ENCODE data around the gene LEPR. TPM values are rescaled to one million over a fixed set of nuclear protein-coding genes. Genes with fewer than 3 reads are reported as not detected.

LEPR gene
- total RNA-seq, 2 donors from 2014 or later: 4.2 to 5.6 TPM

GRCh38 chr1:65404941-65405340 is 15.5 kb upstream of the LEPR start:
- no peak for ATAC-seq
- DNase-seq: no peak
- intact Hi-C loops (cut with DNase I, micrococcal nuclease): no loop called here

GRCh38 chr1:65407877-65408276 is 12.6 kb upstream of the LEPR start:
- intact Hi-C loops (cut with DNase I, micrococcal nuclease): no loop called here
- ATAC-seq: peak; percentile 55
- DNase-seq: no peak

DNA sequence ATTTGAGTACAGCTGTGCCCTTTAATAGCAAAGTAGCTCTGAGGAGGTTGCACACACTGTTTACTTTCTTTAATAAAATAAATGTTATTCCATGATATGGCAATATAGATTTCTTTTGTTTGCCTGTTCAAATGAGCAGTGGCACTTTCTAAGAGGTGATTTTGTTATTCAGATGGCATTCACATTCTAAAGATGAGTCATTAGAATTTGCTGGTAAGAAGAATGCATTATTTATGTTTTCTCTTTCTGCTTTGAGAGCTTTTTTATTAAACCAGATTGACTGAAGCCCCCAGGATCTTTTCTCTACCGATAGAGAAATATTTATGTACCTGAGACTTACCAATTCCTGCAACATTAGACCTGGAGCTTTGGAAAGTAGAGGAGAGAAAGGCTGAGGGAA is 11.2 kb upstream of the LEPR start:
- ATAC-seq: no peak
- no peak for DNase-seq
- intact Hi-C loops (cut with DNase I, micrococcal nuclease): no loop called here

DNA sequence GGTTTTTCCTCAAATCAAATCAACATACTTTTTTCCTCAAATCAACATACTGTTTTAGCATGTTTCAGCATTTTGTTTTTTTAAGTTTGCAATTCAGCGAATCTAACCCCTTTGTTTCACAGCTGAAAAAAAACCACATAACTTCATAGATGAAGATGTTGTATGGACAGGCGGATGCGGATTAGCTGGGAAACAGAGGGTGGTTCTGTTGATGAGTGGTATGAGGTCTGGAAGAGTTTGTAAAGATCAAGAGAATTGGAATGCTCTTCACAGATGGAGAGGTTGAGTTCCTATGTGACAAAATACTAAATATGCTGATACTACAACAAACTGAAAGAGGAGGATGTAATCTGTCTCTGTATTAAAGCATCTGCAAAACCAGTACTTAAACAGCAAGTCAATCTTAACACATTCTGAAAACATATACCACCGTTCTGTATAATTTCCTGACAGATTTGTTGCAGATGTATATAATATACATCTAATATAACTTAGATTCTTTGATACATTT is 10.6 kb upstream of the LEPR start:
- no peak for DNase-seq
- intact Hi-C loops (cut with DNase I, micrococcal nuclease): no loop called here
- ATAC-seq: no peak

DNA sequence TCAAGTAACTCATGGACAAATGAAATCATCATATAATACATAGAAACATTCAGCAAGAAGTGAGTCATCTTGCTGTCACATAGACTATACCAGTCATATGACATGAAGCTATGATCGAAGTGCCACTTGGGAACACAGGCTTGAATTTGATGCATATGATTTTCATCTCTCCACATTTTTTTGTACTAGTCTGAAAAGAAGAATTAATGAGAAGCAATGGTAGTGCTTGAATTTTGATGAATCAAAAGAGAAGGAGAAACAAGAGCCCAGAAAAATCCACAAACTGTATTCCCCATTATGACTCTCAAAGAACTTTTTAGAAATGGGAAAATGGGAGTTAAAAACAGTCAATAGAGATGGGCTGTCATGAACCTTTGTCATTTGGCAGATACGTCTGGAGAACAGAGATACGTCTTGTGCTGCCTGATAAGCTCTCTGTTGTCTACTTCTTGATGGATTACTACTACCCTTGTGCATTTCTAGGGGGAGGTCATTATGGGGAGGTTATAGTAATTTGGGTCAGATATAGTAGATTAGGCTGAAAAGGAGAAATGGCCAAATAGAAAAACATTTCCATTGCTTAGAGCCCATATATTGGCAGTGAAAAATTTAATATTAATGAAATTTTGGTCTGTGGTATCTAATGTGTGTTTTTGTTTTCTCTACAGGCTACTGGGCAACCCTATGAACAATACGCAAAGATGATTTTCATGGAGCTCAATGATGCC is 8.0 kb upstream of the LEPR start:
- intact Hi-C loops (cut with DNase I, micrococcal nuclease): no loop called here
- ATAC-seq (no peak), DNase-seq (no peak)

- ATAC-seq (no peak), DNase-seq (no peak)
- intact Hi-C loops (cut with DNase I, micrococcal nuclease): no loop called here
Measured at GRCh38 chr1:65412984-65413375, 7.5 kb upstream of the LEPR start.

DNA sequence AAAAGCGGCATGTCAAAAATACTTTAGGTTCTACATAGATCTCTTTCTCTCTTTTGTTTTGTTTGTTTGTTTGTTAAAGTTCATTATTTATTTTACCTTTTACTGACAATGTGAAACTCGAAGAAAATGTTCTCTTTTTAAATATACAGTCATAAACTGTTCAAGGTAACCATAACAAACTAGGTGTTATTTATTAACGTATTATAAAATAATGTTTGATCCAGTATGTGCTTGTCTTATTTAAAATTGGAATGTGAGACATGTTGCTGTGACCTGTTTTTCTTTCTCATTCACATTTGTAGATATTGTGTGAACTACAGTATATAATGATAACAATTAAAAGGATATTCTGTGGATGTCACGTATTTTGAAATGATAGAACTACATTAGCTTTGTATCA is 5.9 kb upstream of the LEPR start:
- no peak for ATAC-seq
- no peak for DNase-seq
- intact Hi-C loops (cut with DNase I, micrococcal nuclease): no loop called here

DNA sequence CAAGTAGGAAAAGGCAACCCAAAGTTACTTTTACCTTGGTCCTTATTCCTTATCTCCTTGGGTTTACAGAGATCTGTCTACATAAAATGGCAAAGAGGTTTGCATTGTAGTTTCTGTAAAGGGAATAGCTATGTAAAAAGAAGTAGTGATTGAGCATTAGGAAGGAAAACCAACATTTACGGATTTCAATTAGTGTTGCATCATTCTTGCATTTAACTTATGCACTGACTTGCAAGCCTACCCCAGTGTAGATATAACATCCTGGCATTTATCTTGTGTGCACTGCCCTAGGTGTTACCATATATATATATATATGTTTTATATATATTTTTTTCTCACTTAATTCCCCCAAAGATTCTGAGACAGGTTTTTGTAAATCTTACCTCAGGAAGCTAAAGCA is 3.7 kb upstream of the LEPR start:
- no peak for DNase-seq
- ATAC-seq: no peak
- intact Hi-C loops (cut with DNase I, micrococcal nuclease): no loop called here

GRCh38 chr1:65417729-65418128 is 2.7 kb upstream of the LEPR start:
- ATAC-seq: no peak
- intact Hi-C loops (cut with DNase I, micrococcal nuclease): no loop called here
- DNase-seq: no peak

- DNase-seq: no peak
- intact Hi-C loops (cut with DNase I, micrococcal nuclease): no loop called here
- ATAC-seq: no peak
Measured at GRCh38 chr1:65418522-65419185, 1.8 kb upstream of the LEPR start.

GRCh38 chr1:65419681-65420589 is 533 bp upstream of the LEPR start:
- peak; percentile 99 for DNase-seq
- intact Hi-C loops (cut with DNase I, micrococcal nuclease): no loop called here
- ATAC-seq: peak; percentile 90

DNA sequence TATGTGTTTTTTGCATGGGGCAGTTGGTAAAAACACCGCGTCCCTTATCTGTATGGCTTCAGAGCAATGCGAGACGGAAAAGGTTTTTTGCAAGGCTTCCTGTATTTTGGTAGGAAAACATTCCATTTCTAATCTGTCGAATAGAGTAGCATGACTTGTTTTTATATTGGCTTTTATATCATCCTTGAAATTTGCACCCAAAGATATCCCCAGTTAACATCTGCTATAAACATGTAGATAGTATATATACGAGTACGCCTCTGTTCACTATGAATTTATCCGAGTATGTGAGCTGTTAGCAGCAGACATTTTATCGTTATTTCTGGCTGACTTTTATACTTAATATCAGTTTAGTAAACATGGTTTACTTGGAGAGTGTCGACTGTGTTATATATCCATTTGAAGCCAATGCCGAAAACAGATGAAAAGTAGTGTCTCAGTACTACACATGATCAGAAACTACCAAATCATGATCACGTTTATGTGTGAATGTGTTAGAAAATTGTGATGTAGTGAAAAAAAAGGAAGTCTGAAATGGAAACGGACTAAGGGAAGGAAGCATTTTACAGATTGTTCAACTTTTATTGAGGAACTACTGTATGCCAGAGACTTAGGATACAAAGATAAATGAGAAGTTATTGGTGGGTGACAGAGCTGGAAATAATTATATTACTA is 1.0 kb downstream of the LEPR start:
- DNase-seq (no peak), ATAC-seq (no peak)
- intact Hi-C loops (cut with DNase I, micrococcal nuclease): no loop called here

- intact Hi-C loops (cut with DNase I, micrococcal nuclease): no loop called here
- no peak for ATAC-seq
Measured at GRCh38 chr1:65422241-65423203, 2.1 kb downstream of the LEPR start.

GRCh38 chr1:65423884-65424572 is 3.6 kb downstream of the LEPR start:
- intact Hi-C loops (cut with DNase I, micrococcal nuclease): no loop called here
- no peak for ATAC-seq
- no peak for DNase-seq

More at GRCh38 chr1:65422241-65423203, 2.1 kb downstream of the LEPR start:
- no peak for DNase-seq

GRCh38 chr1:65424573-65424889 is 4.1 kb downstream of the LEPR start:
- intact Hi-C loops (cut with DNase I, micrococcal nuclease): no loop called here
- DNase-seq (no peak), ATAC-seq (no peak)

GRCh38 chr1:65425006-65425405 is 4.5 kb downstream of the LEPR start:
- DNase-seq (no peak), ATAC-seq (no peak)
- intact Hi-C loops (cut with DNase I, micrococcal nuclease): no loop called here

- intact Hi-C loops (cut with DNase I, micrococcal nuclease): no loop called here
- no peak for ATAC-seq
Measured at GRCh38 chr1:65425697-65426096, 5.2 kb downstream of the LEPR start.

GRCh38 chr1:65429078-65429477 is 8.6 kb downstream of the LEPR start:
- intact Hi-C loops (cut with DNase I, micrococcal nuclease): no loop called here
- no peak for DNase-seq
- ATAC-seq: no peak

More at GRCh38 chr1:65425697-65426096, 5.2 kb downstream of the LEPR start:
- no peak for DNase-seq
